AG04450 (cell line): ENCODE data around the gene FADS3. TPM values are rescaled to one million over a fixed set of nuclear protein-coding genes. Genes with fewer than 3 reads are reported as not detected.

Experiments used
- CTCF ChIA-PET: fragments of 300-600, 350-600 bp; formaldehyde crosslinking; extraction: SDS; loops from one replicate; lab custom pipeline; 2022; ENCODE audit warnings: antibody characterized with exemption, inconsistent platforms; lab: Charles Lee
- POLR2A ChIA-PET: fragments of 350-600 bp; formaldehyde crosslinking; extraction: SDS; loops from one replicate; lab custom pipeline; 2021; ENCODE audit warnings: antibody characterized with exemption, inconsistent platforms; lab: Yijun Ruan, JAX
- DNase-seq: peaks from one replicate; pipeline ENCODE4 v3.0.0-alpha.2; 2011; ENCODE audit warnings: low read depth, low spot score
- H3K27ac ChIP-seq: one replicate; pipeline ENCODE4 v1.5.1; 2012; ENCODE audit warnings: low read depth, low read length, control low read depth
- H3K27me3 ChIP-seq: one replicate; pipeline ENCODE4 v1.6.0; 2012; ENCODE audit warnings: low read length; ENCODE audit not compliant: control insufficient read depth, insufficient read depth
- H3K4me3 ChIP-seq: 2 replicates; pipeline ENCODE4 v1.5.1; 2011; ENCODE audit warnings: mild to moderate bottlenecking, low read depth, low read length, control low read depth
- H3K9me3 ChIP-seq: 2 replicates; pipeline ENCODE4 v1.5.1; 2012; ENCODE audit warnings: low read length; ENCODE audit not compliant: control insufficient read depth, insufficient read depth
- polyA plus RNA-seq: library from polyadenylated mRNA; depleted of rRNA; stranded (reverse); fragments of >200 nt; gene quantifications from 2 replicates; pipeline ENCODE4 v1.2.3, GENCODE V29; 2011
- TF ChIP-seq, protein P1 (sequence below): IDR thresholded peaks from 2 replicates; pipeline ENCODE4 v1.5.1; 2011; ENCODE audit warnings: low read depth, low read length, control low read depth, inconsistent platforms

Gene FADS3
- polyA plus RNA-seq, 1 experiment = 38.9 TPM

DNA sequence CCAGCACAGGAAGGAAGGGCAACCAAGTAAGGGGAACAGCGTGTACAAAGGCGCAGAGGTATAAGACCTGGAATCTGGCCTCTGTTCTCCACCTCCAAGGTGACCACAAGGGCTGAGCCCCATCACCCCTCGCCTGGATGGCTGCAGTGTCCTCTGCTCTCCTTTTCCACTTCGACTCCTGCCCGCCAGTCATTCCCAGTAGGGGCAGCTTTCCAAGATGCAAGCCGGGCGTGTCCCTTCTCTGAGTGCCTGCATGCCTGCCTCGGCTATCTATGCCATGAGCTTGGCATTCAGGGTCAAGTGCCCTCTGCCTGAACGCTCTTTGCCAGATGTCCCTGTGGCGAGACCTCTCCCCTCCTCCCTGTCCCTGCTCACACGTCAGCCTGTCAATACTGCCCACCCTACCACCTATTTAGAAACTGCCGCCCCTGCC is 17.0 kb downstream of the FADS3 start:
- H3K9me3 ChIP-seq = no peaks in the 10 kb centered on the region
- H3K4me3 ChIP-seq = no peak overlapping the region
- ChIA-PET CTCF (interaction anchor here (1.1 to 2.5 kb wide), 4 partner anchors 23 to 234 kb away, joined by 4 to 9 read pairs (median 6); no protein-coding TSS in a partner anchor), POLR2A (no interaction called here)
- DNase-seq = no peak
- H3K27ac ChIP-seq = no peak overlapping the region
- TF ChIP-seq, protein P1, sequence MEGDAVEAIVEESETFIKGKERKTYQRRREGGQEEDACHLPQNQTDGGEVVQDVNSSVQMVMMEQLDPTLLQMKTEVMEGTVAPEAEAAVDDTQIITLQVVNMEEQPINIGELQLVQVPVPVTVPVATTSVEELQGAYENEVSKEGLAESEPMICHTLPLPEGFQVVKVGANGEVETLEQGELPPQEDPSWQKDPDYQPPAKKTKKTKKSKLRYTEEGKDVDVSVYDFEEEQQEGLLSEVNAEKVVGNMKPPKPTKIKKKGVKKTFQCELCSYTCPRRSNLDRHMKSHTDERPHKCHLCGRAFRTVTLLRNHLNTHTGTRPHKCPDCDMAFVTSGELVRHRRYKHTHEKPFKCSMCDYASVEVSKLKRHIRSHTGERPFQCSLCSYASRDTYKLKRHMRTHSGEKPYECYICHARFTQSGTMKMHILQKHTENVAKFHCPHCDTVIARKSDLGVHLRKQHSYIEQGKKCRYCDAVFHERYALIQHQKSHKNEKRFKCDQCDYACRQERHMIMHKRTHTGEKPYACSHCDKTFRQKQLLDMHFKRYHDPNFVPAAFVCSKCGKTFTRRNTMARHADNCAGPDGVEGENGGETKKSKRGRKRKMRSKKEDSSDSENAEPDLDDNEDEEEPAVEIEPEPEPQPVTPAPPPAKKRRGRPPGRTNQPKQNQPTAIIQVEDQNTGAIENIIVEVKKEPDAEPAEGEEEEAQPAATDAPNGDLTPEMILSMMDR = no peak
- peaks cover 2% of the 10 kb centered on the region for H3K27me3 ChIP-seq

DNA sequence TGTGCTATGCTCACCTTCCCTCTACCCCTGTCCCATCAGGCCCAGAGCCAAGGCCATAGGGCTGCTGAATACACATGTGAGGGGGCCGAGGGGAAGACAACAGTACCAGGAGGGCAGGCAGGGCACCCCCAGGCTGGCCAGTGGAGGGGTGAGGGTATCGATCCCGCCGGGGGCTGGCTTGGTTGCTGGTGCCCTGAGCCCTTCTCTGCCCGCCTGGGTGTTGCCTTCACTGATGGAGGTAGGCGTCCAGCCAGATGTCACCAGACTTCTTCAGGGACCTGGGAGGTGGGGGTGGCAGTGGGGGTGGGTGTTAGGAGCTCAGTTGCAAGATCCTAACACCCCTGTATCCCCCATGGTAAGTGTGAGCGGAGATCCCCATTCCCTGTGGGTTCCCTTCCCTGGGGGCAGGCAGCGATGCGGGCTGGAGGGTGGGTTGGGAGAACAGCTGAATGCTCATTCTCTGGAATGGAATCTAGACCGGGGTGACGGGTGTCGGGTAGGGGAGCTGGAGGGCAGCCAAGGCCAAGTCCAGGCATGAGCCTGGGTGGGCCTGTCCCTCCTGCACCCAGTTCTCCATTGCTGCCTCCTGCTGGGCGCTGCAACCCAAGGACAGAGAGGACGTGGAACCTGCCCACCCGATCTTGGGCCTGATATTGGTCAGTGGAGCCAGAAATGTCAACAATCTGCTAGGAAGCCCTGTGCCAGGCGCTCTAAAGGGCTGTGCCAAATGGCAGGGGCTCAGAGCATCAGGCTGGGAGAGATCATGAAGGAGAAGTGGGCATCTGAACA is 17.6 kb downstream of the FADS3 start:
- ChIA-PET CTCF (interaction anchor here (1.1 to 7.2 kb wide), 5 partner anchors 24 to 235 kb away, joined by 6 to 46 read pairs (median 8); no protein-coding TSS in a partner anchor), POLR2A (no interaction called here)
- Histone ChIP-seq H3K9me3 (no peaks in the 10 kb centered on the region), H3K27me3 (peaks cover 2% of the 10 kb centered on the region), H3K27ac (no peak overlapping the region), H3K4me3 (no peak overlapping the region)
- DNase-seq = no peak
- TF ChIP-seq, protein P1 = no peak

DNA sequence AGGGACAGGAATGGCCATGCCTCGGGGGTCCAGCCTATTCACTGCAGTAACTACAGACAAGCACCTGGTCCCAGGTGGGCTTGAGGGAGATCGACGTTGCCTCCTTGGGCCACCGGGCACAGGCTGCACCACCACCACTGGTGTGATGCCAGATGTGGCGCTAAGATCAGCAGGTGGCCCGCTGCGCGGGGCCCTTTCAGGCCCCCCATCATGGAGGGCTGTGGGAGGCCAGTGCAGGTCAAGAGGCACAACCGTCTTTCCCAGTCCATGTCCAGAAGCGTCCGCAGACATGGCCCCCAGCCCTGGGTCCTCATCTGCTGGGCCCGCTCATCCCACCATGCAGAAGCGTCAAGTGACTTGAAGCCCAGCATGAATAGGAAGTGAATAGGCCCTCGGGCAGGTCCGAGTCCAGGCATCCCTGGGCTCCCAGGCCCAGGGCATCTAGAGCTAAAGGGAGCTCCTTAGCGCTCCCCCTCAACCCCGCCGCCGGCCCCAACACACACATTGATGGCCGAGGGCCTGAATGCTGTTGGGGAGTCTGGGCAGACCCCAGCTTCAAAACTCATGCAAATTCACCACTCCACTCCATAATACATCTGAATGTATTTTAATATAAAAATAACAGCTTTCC is 18.3 kb downstream of the FADS3 start:
- no peak for DNase-seq
- Histone ChIP-seq H3K4me3 (no peak overlapping the region), H3K27ac (no peak overlapping the region), H3K9me3 (no peaks in the 10 kb centered on the region), H3K27me3 (peaks cover 2% of the 10 kb centered on the region)
- ChIA-PET CTCF (interaction anchor here (1.1 to 7.2 kb wide), 5 partner anchors 25 to 236 kb away, joined by 6 to 46 read pairs (median 8); no protein-coding TSS in a partner anchor), POLR2A (interaction anchor here (0.6 kb wide), 1 partner anchor 58 kb away, joined by 3 read pairs; no protein-coding TSS in a partner anchor)
- TF ChIP-seq, protein P1 = no peak

DNA sequence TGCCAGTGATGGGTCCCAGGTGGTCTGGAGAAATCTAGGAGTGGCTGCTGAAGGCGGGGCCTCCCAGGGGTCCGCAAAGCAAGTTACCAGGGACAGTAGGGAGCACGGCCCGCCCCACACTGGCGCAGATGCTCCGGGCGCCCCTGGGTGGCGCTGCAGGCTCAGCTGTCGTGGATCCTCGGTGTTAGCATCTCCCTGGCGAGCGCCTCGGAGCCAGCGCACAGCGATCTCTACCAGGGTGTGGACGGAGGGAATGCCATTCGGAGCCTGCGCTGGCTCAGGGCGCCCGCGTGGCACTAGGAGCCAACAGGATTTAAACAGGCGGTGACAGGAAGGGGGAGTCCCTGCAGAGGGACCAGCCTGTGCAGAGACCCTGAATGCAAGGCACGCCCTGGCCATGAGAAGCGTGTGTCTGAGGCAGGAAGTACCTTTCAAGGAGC is 20.2 kb downstream of the FADS3 start:
- TF ChIP-seq, protein P1 = peak; percentile 91
- ChIA-PET CTCF (interaction anchor here (0.6 to 7.2 kb wide), 15 partner anchors 9 to 1053 kb away, joined by 3 to 57 read pairs (median 5); partner anchors contain the start of gene BEST1), POLR2A (interaction anchor here (0.6 to 1.4 kb wide), 2 partner anchors 10 to 76 kb away, joined by 3 to 7 read pairs; no protein-coding TSS in a partner anchor)
- Histone ChIP-seq H3K27me3 (peaks cover 2% of the 10 kb centered on the region), H3K27ac (no peak overlapping the region), H3K4me3 (peak overlapping the region; percentile 43), H3K9me3 (no peaks in the 10 kb centered on the region)
- peak; percentile 36 for DNase-seq
